Neural progenitor cell (in vitro differentiated cells): ENCODE measurements around the gene POFUT2.

Experiments
- CTCF ChIP-seq: fragments of 200-600 bp; sonication (generic); IDR thresholded peaks from 2 replicates; pipeline ENCODE4 v1.5.1; 2017; ENCODE audit warnings: antibody characterized with exemption, mild to moderate bottlenecking
- EZH2 ChIP-seq: fragments of 200-600 bp; sonication (generic); IDR thresholded peaks from 2 replicates; pipeline ENCODE4 v1.6.1; 2017; ENCODE audit warnings: antibody characterized with exemption, mild to moderate bottlenecking, moderate library complexity
- EZH2phosphoT487 ChIP-seq: fragments of 200-600 bp; sonication (generic); IDR thresholded peaks from 2 replicates; pipeline ENCODE4 v1.6.1; 2017; ENCODE audit warnings: antibody characterized with exemption

- TF ChIP-seq CTCF (no peak), EZH2phosphoT487 (no peak), EZH2 (no peak)
Observed at GRCh38 chr21:45326891-45327440, 39.3 kb upstream of the POFUT2 start.
